ENCODE measurements around the gene RBFOX2. TPM values are rescaled to one million over a fixed set of nuclear protein-coding genes. Genes with fewer than 3 reads are reported as not detected.
"Not testable (repeated sequence)": the region's sequence is repeated elsewhere in the genome, so short reads cannot be mapped to it uniquely, and the experiment has no call there.

RBFOX2 gene
- total and polyA plus RNA-seq, 2 of the 13 experiments (the other 11 are each of a cell fraction or from before 2014, with no cell fraction given), result 37.3 to 40.4 TPM

- CTCF ChIA-PET (ENCODE audit: low intra/inter-chr PET ratio, low total read pairs); H3K79me2 ChIP-seq (ENCODE audit: insufficient read depth, low read length); intact Hi-C loops (cut with micrococcal nuclease; ENCODE audit: unreplicated experiment); ATAC-seq; H3K36me3 ChIP-seq (replicated peaks in 1 of 2; ENCODE audit: control insufficient read depth in 1 of 2, insufficient read depth in 2 of 2, low read length in 2 of 2); BruUV-seq (replicated peaks); H3K4me1 ChIP-seq (ENCODE audit: insufficient read depth, low read length); H3K4me2 ChIP-seq (ENCODE audit: low read depth, low read length); DNase-seq (ENCODE audit: low spot score); H3K27ac ChIP-seq (ENCODE audit: extremely low read length, insufficient read depth, low read length); H2AFZ ChIP-seq (ENCODE audit: low read length); POLR2A ChIA-PET; FAIRE-seq; H3K9ac ChIP-seq (ENCODE audit: insufficient read depth, low read depth, low read length); H4K20me1 ChIP-seq (ENCODE audit: insufficient read depth, low read length); H3K4me3 ChIP-seq (replicated peaks in 1 of 3; ENCODE audit: insufficient read depth in 1 of 3, low read depth in 2 of 3, low read length in 3 of 3); in situ Hi-C loops (cut with HindIII; ENCODE audit: extremely low pct_ligation_motif_present, low pct_unique_long_range_greater_than_20kb); H3K27me3 ChIP-seq (ENCODE audit: control insufficient read depth in 1 of 2, insufficient read depth in 2 of 2, low read length in 2 of 2); H3K9me3 ChIP-seq (ENCODE audit: low read length): not testable (repeated sequence)
- 81% methylated on average over 2 of the region's 2 CpGs for WGBS (ENCODE audit: low lambda C conversion rate)
Observed at GRCh38 chr22:36070645-36071044, 42.0 kb upstream of the RBFOX2 start.

GRCh38 chr22:36069368-36069767, 40.7 kb upstream of the RBFOX2 start:
- 62% methylated on average over 10 of the region's 10 CpGs for WGBS (ENCODE audit: low lambda C conversion rate)
- DNase-seq (ENCODE audit: low spot score), result no peak
- no peaks in the 10 kb centered on the region for H3K36me3 ChIP-seq (replicated peaks in 1 of 2; ENCODE audit: control insufficient read depth in 1 of 2, insufficient read depth in 2 of 2, low read length in 2 of 2)
- no peak for FAIRE-seq
- no peak overlapping the region for H2AFZ ChIP-seq (ENCODE audit: low read length)
- no TSS peak for BruUV-seq (replicated peaks)
- no peaks in the 10 kb centered on the region for H3K9me3 ChIP-seq (ENCODE audit: low read length)
- no peak overlapping the region for H3K27ac ChIP-seq (ENCODE audit: extremely low read length, insufficient read depth, low read length)
- no peak overlapping the region for H3K9ac ChIP-seq (ENCODE audit: insufficient read depth, low read depth, low read length)
- in situ Hi-C loops (cut with HindIII; ENCODE audit: extremely low pct_ligation_motif_present, low pct_unique_long_range_greater_than_20kb) (loop anchor here (5.0 kb wide), 1 partner anchor 137 kb away; no protein-coding TSS in a partner anchor), intact Hi-C loops (cut with micrococcal nuclease; ENCODE audit: unreplicated experiment) (loop anchor here (5.0 kb wide), 1 partner anchor 37 kb away; no protein-coding TSS in a partner anchor)
- no peak overlapping the region for H3K4me3 ChIP-seq (replicated peaks in 1 of 3; ENCODE audit: insufficient read depth in 1 of 3, low read depth in 2 of 3, low read length in 3 of 3)
- H3K4me2 ChIP-seq (ENCODE audit: low read depth, low read length), result no peak overlapping the region
- no peak for ATAC-seq
- ChIA-PET POLR2A (no interaction called here), CTCF (ENCODE audit: low intra/inter-chr PET ratio, low total read pairs) (no interaction called here)
- H4K20me1 ChIP-seq (ENCODE audit: insufficient read depth, low read length), result no peaks in the 10 kb centered on the region
- H3K27me3 ChIP-seq (ENCODE audit: control insufficient read depth in 1 of 2, insufficient read depth in 2 of 2, low read length in 2 of 2), result no peaks in the 10 kb centered on the region
- H3K79me2 ChIP-seq (ENCODE audit: insufficient read depth, low read length), result no peaks in the 10 kb centered on the region
- peaks cover 15% of the 10 kb centered on the region for H3K4me1 ChIP-seq (ENCODE audit: insufficient read depth, low read length)
- no peak for TF ChIP-seq RBAK (CRISPR knock-in tag; IDR thresholded peaks at IDR 0.05)
- TF ChIP-seq, protein P1, sequence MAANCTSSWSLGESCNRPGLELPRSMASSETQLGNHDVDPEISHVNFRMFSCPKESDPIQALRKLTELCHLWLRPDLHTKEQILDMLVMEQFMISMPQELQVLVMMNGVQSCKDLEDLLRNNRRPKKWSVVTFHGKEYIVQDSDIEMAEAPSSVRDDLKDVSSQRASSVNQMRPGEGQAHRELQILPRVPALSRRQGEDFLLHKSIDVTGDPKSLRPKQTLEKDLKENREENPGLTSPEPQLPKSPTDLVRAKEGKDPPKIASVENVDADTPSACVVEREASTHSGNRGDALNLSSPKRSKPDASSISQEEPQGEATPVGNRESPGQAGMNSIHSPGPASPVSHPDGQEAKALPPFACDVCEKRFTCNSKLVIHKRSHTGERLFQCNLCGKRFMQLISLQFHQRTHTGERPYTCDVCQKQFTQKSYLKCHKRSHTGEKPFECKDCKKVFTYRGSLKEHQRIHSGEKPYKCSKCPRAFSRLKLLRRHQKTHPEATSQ (CRISPR knock-in tag; IDR thresholded peaks at IDR 0.05; ENCODE audit: borderline replicate concordance), result no peak
- TF ChIP-seq KLF11 (CRISPR knock-in tag; IDR thresholded peaks at IDR 0.05), result no peak
- TF ChIP-seq NCOA2 (CRISPR knock-in tag; IDR thresholded peaks at IDR 0.05), result no peak
- no peak for TF ChIP-seq ZNF34 (CRISPR knock-in tag; IDR thresholded peaks at IDR 0.05; ENCODE audit: borderline replicate concordance)
- no peak for TF ChIP-seq ZNF296 (CRISPR knock-in tag; conservative IDR thresholded peaks at IDR 0.05)
- no peak for TF ChIP-seq MED1 (CRISPR knock-in tag; IDR thresholded peaks at IDR 0.05)
- no peak for TF ChIP-seq RFXAP (CRISPR knock-in tag; IDR thresholded peaks at IDR 0.05; ENCODE audit: borderline replicate concordance)
- TF ChIP-seq, protein P2, sequence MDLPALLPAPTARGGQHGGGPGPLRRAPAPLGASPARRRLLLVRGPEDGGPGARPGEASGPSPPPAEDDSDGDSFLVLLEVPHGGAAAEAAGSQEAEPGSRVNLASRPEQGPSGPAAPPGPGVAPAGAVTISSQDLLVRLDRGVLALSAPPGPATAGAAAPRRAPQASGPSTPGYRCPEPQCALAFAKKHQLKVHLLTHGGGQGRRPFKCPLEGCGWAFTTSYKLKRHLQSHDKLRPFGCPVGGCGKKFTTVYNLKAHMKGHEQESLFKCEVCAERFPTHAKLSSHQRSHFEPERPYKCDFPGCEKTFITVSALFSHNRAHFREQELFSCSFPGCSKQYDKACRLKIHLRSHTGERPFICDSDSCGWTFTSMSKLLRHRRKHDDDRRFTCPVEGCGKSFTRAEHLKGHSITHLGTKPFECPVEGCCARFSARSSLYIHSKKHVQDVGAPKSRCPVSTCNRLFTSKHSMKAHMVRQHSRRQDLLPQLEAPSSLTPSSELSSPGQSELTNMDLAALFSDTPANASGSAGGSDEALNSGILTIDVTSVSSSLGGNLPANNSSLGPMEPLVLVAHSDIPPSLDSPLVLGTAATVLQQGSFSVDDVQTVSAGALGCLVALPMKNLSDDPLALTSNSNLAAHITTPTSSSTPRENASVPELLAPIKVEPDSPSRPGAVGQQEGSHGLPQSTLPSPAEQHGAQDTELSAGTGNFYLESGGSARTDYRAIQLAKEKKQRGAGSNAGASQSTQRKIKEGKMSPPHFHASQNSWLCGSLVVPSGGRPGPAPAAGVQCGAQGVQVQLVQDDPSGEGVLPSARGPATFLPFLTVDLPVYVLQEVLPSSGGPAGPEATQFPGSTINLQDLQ (CRISPR knock-in tag; IDR thresholded peaks at IDR 0.05), result no peak
- no peak for TF ChIP-seq POLR2G (IDR thresholded peaks at IDR 0.05; ENCODE audit: low read depth, low read length)
- TF ChIP-seq KLF16 (CRISPR knock-in tag; IDR thresholded peaks at IDR 0.05), result no peak
- no peak for TF ChIP-seq ONECUT2 (CRISPR knock-in tag; IDR thresholded peaks at IDR 0.05)
- no peak for TF ChIP-seq HOXA5 (CRISPR knock-in tag; IDR thresholded peaks at IDR 0.05)
- no peak for TF ChIP-seq FOXA3 (CRISPR knock-in tag; IDR thresholded peaks at IDR 0.05)
- TF ChIP-seq PHF5A (CRISPR knock-in tag; IDR thresholded peaks at IDR 0.05; ENCODE audit: low read depth, unreplicated experiment), result no peak
- no peak for TF ChIP-seq FOXO1 (CRISPR knock-in tag; IDR thresholded peaks at IDR 0.05)
- TF ChIP-seq ZNF557 (CRISPR knock-in tag; IDR thresholded peaks at IDR 0.05), result no peak
